Kidney epithelial cell (primary cell): Measurements from ENCODE around the gene FERMT3. TPM values are rescaled to one million over a fixed set of nuclear protein-coding genes. Genes with fewer than 3 reads are reported as not detected.
A peak's percentile ranks its signal among the peaks of the same experiment; 100 is the strongest.

ENCODE experiments used
- DNase-seq: peaks from one replicate; pipeline ENCODE4 v3.0.0-alpha.2; 2010; ENCODE audit warnings: low read depth
- H3K27me3 ChIP-seq: 2 replicates; pipeline ENCODE4 v1.6.0; 2011; ENCODE audit warnings: low read length; ENCODE audit not compliant: control insufficient read depth, insufficient read depth
- H3K36me3 ChIP-seq: 2 replicates; pipeline ENCODE4 v1.5.1; 2011; ENCODE audit warnings: low read length; ENCODE audit not compliant: control insufficient read depth, insufficient read depth
- H3K4me3 ChIP-seq: 2 replicates; pipeline ENCODE4 v1.5.1; 2011; ENCODE audit warnings: low read depth, mild to moderate bottlenecking, control low read depth, low read length
- CTCF ChIP-seq: IDR thresholded peaks from 2 replicates; pipeline ENCODE4 v1.5.1; 2011; ENCODE audit warnings: mild to moderate bottlenecking, moderate library complexity, low read length, control low read depth, inconsistent platforms; ENCODE audit not compliant: insufficient read depth, poor library complexity, severe bottlenecking
- total RNA-seq: library from RNA; depleted of rRNA; stranded (reverse); fragments of >200 nt; gene quantifications from 2 replicates; pipeline ENCODE4 v1.2.3, GENCODE V29; 2015

The FERMT3 gene
- total RNA-seq, 1 donor from 2014 or later, result 0.25 TPM

DNA sequence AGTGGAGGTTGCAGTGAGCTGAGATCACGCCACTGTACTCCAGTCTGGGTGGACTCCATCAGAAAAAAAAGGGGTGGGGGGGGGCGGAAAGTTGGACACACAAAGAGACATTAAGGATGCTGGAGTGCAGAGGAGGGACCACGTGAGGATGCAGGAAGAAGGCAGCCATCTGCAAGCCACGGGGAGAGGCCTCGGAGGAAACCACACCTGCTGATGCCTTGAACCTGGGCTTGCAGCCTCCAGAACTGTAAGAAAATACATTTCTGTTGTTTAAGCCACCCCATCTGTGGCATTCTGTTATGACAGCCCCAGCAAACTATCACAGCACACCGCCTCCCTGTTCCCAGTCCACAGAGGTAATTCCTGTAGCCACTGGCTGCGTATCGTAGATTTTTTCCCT lies 29.8 kb upstream of the FERMT3 start:
- H3K27me3 ChIP-seq, result no peaks in the 10 kb centered on the region
- no peak for TF ChIP-seq CTCF
- no peak overlapping the region for H3K4me3 ChIP-seq
- no peak for DNase-seq
- H3K36me3 ChIP-seq, result no peaks in the 10 kb centered on the region

DNA sequence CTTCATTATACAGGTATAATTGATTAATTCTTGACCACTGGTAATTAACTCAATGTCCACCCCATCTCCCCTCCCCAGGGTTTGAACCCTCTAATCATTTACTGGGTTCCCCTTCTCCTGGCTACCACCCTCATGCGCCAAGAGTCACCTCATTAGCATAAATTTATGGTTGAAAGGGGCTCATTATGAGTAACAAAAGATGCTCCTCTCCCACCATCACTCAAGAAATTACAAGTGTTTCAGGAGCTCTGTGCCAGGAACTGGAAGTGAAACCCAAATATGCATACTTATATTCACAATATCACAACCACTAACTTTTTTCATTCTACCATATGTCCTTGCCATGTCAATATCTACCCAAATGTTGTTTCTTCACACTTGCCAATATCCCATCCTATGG lies 28.3 kb upstream of the FERMT3 start:
- Histone ChIP-seq H3K4me3 (no peak overlapping the region), H3K27me3 (no peaks in the 10 kb centered on the region), H3K36me3 (no peaks in the 10 kb centered on the region)
- TF ChIP-seq CTCF, result no peak
- no peak for DNase-seq

- no peaks in the 10 kb centered on the region for H3K27me3 ChIP-seq
- DNase-seq, result no peak
- H3K36me3 ChIP-seq, result no peaks in the 10 kb centered on the region
- H3K4me3 ChIP-seq, result no peak overlapping the region
- TF ChIP-seq CTCF, result no peak
Measured at GRCh38 chr11:64178951-64179639, 27.4 kb upstream of the FERMT3 start.

GRCh38 chr11:64180891-64181290 lies 25.6 kb upstream of the FERMT3 start:
- no peak for TF ChIP-seq CTCF
- DNase-seq, result no peak

GRCh38 chr11:64181506-64182411 lies 24.8 kb upstream of the FERMT3 start:
- Histone ChIP-seq H3K27me3 (no peaks in the 10 kb centered on the region), H3K4me3 (no peak overlapping the region), H3K36me3 (no peaks in the 10 kb centered on the region)
- peak; percentile 82 for DNase-seq
- no peak for TF ChIP-seq CTCF

More at GRCh38 chr11:64180891-64181290, 25.6 kb upstream of the FERMT3 start:
- Histone ChIP-seq H3K27me3 (no peaks in the 10 kb centered on the region), H3K36me3 (no peaks in the 10 kb centered on the region), H3K4me3 (no peak overlapping the region)
